Activated T-cell treated with anti-CD3 and anti-CD28 coated beads for 1 hour (primary cell): Measurements from ENCODE around the gene ANKMY1.
A peak's percentile ranks its signal among the peaks of the same experiment; 100 is the strongest.

ENCODE experiments used
- DNase-seq: peaks from one replicate; pipeline ENCODE4 v3.0.0-alpha.2; 2020; ENCODE audit warnings: low read depth

ANKMY1 gene

GRCh38 chr2:240594511-240595380, 37.0 kb upstream of the ANKMY1 start:
- DNase-seq: no peak

- no peak for DNase-seq
Measured at GRCh38 chr2:240593703-240594451, 36.1 kb upstream of the ANKMY1 start.

- no peak for DNase-seq
Measured at GRCh38 chr2:240593026-240593702, 35.4 kb upstream of the ANKMY1 start.

DNA sequence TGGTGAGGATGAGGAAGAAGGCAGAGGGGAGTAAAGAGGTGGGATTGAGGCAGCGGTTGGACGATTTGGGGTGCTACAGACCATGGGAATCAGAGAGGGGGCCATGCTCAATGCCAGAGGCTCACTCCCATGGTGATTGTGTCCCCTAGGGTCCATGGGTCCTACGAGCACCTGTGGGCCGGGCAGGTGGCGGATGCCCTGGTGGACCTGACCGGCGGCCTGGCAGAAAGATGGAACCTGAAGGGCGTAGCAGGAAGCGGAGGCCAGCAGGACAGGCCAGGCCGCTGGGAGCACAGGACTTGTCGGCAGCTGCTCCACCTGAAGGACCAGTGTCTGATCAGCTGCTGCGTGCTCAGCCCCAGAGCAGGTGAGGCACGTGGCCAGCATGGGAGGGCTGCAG, 34.0 kb upstream of the ANKMY1 start:
- no peak for DNase-seq

GRCh38 chr2:240591226-240591625, 33.4 kb upstream of the ANKMY1 start:
- no peak for DNase-seq

- no peak for DNase-seq
Measured at GRCh38 chr2:240590681-240591111, 32.9 kb upstream of the ANKMY1 start.

DNA sequence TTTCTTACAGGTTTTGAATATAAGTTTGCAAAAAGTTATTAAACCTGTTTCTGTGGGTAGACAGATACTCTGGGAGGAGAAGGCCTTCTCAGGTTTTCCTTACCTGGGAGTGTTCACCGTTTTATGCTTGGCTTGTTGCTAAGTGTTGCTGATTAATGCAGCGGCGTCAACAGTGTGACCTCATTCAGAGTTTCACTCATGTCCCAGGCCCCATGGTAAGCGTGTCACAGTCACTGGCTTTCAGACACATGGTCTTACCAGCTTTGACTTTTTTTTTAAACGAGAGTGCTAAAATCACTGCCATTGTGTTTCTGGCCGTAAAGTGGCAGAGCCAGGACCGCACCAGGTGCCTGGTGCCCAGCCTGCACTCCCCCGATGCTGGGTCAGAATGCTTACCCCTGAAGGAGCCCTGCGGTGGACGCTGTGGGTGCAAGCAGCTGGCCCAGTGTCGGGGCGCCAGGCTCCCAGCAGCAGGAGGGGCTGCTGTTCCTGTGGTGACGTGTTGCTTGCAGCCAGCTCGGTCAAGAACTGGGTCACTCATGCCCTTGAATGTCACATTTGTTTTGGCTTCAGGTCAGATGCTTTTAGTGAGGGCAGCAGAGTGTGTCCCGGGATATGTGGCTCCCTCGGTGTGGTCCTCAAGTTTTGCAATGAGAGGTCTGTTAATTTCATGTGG, 32.2 kb upstream of the ANKMY1 start:
- no peak for DNase-seq

- no peak for DNase-seq
Measured at GRCh38 chr2:240589375-240589774, 31.6 kb upstream of the ANKMY1 start.

GRCh38 chr2:240588669-240589068, 30.9 kb upstream of the ANKMY1 start:
- no peak for DNase-seq

DNA sequence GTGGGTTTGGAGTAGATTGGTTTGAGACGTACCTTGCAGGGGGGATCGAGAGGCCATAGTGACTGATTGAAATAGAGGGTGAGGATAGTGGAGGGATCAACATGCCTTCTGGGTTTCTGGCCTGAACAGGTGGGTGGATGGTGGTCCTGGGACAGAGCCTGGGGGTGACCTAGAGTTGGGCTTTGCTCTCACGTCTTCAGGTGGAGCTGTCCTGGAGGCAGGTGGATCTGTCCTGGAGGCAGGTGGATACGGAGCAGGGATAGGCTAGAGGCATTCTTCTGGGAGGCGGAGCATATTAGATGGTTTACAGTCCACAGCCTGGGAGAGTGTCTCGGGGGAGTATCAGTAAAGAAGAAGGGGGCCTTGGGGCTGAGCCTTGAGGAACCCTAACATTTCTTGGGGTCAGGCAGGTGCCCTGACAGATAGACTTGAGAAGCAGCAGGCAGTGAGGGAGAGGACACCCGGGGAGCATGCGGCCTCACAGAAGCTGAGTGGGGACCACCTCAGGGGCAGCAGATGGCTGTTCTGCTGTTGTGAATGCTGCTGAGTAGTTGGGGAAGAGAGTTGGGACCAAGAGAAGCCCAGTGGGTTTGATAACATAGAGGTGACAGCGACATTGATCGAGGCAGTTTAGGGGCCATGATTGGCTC, 30.3 kb upstream of the ANKMY1 start:
- no peak for DNase-seq

DNA sequence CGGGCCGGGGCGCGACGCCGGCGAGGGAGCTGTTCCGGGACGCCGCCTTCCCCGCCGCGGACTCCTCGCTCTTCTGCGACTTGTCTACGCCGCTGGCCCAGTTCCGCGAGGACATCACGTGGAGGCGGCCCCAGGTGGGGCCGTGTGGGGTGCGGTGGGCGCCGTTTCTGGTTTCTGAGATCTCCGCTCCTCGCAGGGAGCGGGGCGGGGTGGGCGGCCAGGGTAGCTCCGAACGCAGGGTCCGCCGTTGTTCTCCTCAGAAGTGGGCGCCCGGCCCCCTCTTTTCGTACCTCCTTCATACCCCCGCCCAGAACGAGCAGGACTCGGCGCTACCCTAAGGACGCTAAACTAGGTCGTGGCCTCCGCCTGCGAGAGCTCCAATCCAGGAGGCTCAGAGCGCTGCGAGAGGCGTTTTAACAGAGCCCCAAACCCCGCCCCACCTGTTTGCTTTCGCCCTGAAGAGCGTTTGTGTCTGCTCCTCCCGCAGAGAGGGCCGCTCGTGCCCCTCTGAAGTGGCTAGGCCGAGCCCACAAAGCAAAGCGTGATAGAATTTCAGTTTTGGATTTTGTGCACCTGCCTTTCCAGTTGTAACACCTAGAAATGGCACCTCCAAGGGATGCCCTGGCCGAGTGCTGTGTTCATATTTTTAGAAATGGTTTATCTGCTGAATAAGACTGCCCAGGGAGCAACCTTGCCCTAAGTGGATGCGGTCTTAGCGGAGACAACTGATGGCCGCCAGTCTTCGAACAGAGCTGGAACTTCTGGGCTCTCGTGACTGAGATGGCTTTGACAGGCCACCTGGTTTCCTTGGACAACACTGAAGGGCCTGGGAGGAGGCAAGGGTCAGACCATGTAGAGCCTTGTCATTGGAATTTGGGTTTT, 29.4 kb upstream of the ANKMY1 start:
- peak; percentile 45 for DNase-seq

GRCh38 chr2:240586198-240586918, 28.6 kb upstream of the ANKMY1 start, which contains the start of gene CAPN10:
TSS of gene CAPN10 (plus strand) at chr2:240586734. CDS start at chr2:240586912, 178 bp downstream.
- DNase-seq: peak; percentile 92

DNA sequence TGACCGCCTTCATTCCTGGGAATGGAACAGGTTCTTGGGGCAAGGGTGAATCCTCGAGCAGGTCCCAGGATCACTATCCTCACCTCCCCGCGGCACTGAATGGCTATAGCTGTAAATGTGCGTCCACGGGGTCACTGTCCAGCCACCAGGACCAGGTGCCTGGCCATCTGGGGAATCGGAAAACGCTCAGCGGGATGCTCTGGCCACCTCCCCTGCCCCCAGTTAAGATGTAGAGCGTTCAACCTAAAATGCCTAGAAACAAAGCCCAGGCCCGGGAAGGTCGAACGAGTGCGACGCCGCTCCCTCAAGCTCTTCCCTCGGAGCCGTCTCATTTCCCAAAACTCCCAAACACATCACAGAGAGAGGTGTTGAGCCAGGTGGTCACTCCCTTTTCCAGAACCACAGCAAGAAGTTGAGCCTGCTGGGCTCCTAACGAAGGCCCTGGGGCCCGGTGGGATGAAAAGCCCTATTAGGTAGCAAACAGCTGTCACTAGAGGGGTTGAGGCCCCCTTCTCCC, 28.0 kb upstream of the ANKMY1 start:
- DNase-seq: no peak

DNA sequence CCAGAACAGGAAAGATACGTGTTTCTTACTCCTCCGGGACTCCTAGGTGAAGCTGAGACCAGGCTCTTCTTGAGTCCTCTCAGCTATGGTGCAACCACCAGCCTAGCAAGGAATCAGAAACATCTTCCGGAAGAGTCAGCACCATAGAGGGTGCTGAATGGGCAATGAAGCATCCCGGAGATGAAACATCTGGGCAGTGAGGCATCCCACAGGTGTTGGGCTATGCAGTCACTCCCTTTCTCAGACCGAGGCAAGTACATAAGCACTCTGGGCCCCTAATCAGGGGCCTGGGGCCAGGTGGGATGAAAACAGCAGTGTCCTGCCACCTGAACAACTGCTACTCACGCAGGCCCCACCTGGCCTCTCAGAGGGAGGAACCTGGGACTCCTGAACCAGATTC, 27.3 kb upstream of the ANKMY1 start:
- no peak for DNase-seq

GRCh38 chr2:240584486-240585031, 26.8 kb upstream of the ANKMY1 start:
- no peak for DNase-seq

- DNase-seq: no peak
Measured at GRCh38 chr2:240583774-240584173, 26.0 kb upstream of the ANKMY1 start.

- no peak for DNase-seq
Measured at GRCh38 chr2:240582781-240583180, 25.0 kb upstream of the ANKMY1 start.

GRCh38 chr2:240581811-240582210, 24.0 kb upstream of the ANKMY1 start:
- no peak for DNase-seq
